ENCODE results near the gene ADAMTSL1.

The ADAMTSL1 gene

GRCh38 chr9:18605766-18606180 lies 131.8 kb downstream of the ADAMTSL1 start:
- DNase-seq (ENCODE audit: low spot score) = no peak

DNA sequence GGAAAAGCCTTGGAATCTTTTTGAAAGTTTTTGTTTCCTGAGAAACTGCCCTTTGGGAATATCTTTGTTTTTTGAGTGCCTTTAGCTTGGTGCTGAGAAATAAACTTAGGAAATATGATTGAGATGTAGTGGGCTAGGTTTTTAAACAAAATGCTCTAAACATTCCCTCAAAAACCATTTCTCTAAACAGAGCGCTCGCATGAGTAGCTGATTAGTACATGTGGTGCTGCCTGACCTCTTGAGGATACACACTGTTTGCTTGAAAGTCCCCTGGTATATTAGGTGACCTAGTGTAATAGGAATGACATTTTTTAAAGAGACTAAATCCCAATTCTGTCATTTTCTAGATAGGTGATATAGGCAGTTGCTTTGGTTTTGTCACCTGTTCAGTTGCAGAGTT lies 132.3 kb downstream of the ADAMTSL1 start:
- no peak for DNase-seq (ENCODE audit: low spot score)

- DNase-seq (ENCODE audit: low spot score) = no peak
Measured at GRCh38 chr9:18606846-18607245, 132.9 kb downstream of the ADAMTSL1 start.

- no peak for DNase-seq (ENCODE audit: low spot score)
Measured at GRCh38 chr9:18608371-18608770, 134.4 kb downstream of the ADAMTSL1 start.

GRCh38 chr9:18610956-18611355 lies 137.0 kb downstream of the ADAMTSL1 start:
- DNase-seq (ENCODE audit: low spot score) = no peak

DNA sequence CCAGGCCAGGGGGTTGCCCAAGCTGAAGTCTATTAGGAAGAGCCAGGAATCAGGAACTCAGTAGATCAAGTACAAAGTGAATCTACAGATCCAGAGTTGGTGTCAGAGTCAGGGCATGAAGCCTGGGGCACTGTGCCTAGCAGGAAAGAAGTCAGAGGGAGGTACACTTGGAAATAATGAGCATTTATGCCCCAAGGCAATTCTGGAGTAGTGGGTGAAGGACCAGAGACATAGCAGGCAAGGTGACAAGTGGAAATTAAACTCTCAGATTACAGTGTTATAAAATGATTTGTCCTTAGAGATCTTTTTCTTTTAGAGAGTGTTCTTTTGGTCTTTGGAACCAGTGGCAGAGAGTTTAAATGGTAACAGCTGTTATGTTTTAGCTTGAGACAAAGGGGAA lies 138.0 kb downstream of the ADAMTSL1 start:
- no peak for DNase-seq (ENCODE audit: low spot score)

- DNase-seq (ENCODE audit: low spot score) = no peak
Measured at GRCh38 chr9:18614116-18614515, 140.2 kb downstream of the ADAMTSL1 start.

GRCh38 chr9:18614651-18615050 lies 140.7 kb downstream of the ADAMTSL1 start:
- DNase-seq (ENCODE audit: low spot score) = no peak

- DNase-seq (ENCODE audit: low spot score) = no peak
Measured at GRCh38 chr9:18616976-18617375, 143.0 kb downstream of the ADAMTSL1 start.

DNA sequence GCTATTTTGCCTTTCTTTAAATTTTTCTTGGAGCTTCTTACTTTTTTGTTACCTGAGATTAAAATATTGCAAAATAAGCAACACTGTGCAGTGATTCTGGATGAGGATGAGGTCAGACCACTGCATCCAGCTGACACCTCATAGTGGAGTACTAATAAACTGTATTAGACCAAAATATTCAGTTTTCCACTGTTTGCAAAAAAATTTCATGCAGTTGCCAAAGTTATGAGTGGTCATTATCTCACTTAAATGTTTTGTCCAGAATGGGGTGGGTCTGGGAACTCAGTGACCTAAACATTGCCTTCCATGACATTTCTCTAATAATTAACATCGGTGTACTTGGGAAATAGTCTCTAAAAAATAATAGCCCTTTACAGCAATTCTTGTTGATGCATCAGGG lies 143.8 kb downstream of the ADAMTSL1 start:
- no peak for DNase-seq (ENCODE audit: low spot score)

DNA sequence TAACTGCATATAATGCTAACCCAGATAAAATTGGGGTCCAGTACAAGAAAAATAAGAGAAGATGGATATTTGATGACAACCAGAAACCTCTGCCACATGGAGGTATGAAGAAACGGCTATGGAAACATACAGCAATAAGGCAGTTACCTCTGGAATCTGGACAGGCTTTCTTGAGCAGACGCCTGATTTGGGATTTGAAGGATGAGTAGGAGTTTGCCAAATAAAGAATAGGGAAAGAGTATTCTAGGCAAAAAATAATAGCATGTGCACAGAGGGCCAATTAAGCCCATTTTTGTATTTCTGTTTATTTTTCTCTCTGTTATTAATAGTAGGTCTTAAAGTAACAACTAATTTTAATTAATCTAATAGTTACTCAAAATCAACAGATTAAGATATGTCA lies 144.9 kb downstream of the ADAMTSL1 start:
- no peak for DNase-seq (ENCODE audit: low spot score)

DNA sequence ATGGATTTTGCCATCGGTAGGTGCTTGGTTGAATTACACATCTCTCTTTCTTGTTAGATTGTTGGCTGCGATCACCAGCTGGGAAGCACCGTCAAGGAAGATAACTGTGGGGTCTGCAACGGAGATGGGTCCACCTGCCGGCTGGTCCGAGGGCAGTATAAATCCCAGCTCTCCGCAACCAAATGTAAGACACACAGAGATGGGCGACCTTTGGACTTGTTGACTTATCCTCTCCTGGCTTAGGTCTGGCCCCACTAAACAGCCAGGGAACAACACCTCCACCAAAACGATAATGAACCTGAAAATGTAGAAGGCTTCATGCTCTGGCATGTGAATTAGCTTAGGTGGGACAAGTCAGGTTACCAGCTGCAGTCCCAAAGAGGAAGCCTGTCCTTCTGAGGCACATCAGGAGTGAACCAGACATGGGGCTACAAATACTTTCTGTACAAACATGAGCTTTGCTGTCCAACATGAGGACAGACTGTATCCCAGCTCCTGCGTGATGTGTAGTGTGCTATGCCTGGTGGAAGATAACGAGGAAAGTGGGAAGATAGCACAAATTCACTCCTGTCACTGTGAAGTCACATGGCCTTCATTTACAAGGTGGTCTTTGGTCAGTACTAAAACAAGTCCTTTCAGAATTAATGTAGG lies 148.4 kb downstream of the ADAMTSL1 start:
- no peak for DNase-seq (ENCODE audit: low spot score)

- no peak for DNase-seq (ENCODE audit: low spot score)
Measured at GRCh38 chr9:18623221-18624079, 149.5 kb downstream of the ADAMTSL1 start.

- DNase-seq (ENCODE audit: low spot score) = peak; percentile 6
Measured at GRCh38 chr9:18626046-18626698, 152.2 kb downstream of the ADAMTSL1 start.

GRCh38 chr9:18629136-18629535 lies 155.2 kb downstream of the ADAMTSL1 start:
- DNase-seq (ENCODE audit: low spot score) = no peak

- peak; percentile 49 for DNase-seq (ENCODE audit: low spot score)
Measured at GRCh38 chr9:18632632-18633403, 158.9 kb downstream of the ADAMTSL1 start.

DNA sequence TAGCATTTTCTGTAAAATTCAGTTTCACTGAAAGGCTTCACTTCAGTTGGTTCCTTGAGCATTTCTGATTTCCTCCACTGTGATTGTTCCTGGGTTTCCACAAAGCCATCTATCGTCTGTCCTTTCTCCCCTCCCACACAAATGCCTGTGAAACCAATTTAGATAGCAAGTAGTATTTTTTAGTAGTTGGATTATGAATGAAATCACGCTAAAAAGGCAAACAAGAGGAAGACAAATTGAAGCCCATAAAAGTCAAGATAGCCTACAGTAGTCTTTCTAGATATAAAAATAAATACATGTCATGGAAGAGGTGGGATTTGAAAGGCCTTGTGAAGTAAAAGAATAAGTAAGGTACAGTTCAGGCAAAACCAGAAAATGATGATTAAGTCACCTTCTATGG lies 162.8 kb downstream of the ADAMTSL1 start:
- no peak for DNase-seq (ENCODE audit: low spot score)

DNA sequence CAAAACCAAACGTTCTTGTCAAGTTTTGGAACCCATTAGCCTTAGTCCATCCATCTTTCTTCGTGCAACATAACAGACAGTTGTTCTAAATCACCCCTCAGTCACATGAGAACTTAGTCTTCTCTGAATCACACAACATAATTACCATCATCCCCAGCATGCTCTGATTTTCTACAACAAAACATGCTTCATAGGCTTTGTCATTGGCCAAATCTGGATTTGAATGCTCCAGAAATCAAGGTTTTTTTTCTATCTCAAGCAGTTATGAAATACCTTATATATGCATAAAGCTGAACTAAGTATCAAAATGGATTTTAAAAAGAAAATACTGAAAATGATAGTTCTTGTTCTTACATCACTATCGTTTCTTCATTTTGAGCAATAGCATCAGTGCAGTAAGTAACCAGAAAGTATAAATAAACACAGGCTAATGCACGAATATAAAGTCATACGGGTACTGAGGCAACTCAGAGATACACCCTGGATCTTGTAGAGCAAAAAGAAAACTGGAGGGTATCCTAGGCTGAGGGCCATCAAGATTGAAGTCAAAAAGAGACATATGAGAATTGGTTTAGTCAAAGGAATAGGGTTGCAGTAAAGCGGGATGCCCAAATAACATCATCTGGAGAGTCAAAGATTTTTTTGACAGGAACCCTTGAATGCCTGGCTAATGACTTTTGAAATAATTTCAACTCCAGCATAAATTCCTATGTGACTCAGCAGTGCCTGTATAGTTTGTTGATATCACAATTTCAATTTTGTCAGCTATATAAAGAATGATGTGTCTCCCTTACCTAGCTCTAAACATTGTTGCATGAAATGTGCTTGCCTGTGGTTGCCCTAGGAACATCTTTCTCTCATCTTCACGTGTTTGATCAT lies 164.7 kb downstream of the ADAMTSL1 start:
- no peak for DNase-seq (ENCODE audit: low spot score)

- no peak for DNase-seq (ENCODE audit: low spot score)
Measured at GRCh38 chr9:18639911-18640310, 166.0 kb downstream of the ADAMTSL1 start.

DNA sequence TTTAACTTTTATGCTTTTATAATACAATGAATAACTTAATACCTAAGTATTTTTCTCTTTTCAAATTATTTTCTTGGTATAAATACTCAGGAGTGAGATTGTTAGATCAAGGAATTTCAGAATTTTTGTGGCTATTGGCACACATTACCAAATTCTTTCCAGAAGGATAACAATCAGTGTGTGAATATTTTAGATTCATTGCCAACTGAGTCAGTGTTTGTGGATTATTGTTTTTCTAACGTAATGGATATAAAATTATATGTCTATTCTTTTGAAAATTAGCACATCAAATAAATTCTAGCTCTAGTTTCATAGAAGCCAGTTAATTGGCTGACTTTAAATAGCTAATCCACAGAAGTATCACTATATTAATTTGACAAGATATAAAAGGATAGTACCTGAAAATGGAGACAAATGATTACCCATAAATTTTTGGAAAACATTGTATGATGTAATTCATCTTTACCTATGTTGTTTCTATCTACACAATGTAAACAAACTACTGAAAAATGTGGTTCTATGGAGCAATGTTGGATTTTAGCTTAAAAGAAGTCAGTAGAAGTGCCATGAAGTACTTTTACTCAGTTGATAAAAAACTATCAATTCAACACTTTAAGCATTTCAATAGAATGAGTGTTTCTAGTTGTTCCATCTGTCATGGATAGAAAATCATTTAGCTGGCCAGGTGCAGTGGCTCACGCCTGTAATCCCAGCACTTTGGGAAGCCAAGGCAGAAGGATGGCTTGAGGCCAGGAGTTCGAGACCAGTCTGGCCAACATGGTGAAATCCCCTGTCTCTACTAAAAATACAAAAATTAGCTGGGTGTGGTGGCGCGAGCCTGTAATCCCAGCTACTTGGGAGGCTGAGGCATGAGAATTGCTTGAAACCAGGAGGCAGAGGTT lies 185.1 kb downstream of the ADAMTSL1 start:
- DNase-seq (ENCODE audit: low spot score) = peak; percentile 26

Data from kidney tubule cell (primary cell).